PFSK-1 (cell line): ENCODE results near the gene USP19.

ENCODE experiments used
- FOXP2 ChIP-seq: optimal IDR thresholded peaks from 2 replicates; pipeline ENCODE3; 2011; ENCODE audit warnings: borderline replicate concordance, control low read depth, inconsistent platforms; ENCODE audit not compliant: insufficient read depth; ENCODE audit errors: extremely low read length, extremely low read depth
- POLR2AphosphoS5 ChIP-seq: IDR thresholded peaks from 2 replicates; pipeline ENCODE4 v1.6.1; 2012; ENCODE audit warnings: low read depth, mild to moderate bottlenecking, control low read depth, low read length, moderate library complexity
- SIN3A ChIP-seq: IDR thresholded peaks from 2 replicates; pipeline ENCODE4 v1.6.1; 2012; ENCODE audit warnings: mild to moderate bottlenecking, low read length, moderate library complexity, borderline replicate concordance; ENCODE audit not compliant: insufficient read depth
- TAF1 ChIP-seq: IDR thresholded peaks from 2 replicates; pipeline ENCODE4 v1.6.1; 2012; ENCODE audit warnings: low read length, control low read depth, borderline replicate concordance; ENCODE audit not compliant: insufficient read depth
- TF ChIP-seq, protein P1 (sequence below), 2 experiments: IDR thresholded peaks; 2 replicates each; pipeline versions ENCODE4 v1.6.1 to v1.8.0; 2011 to 2012; ENCODE audit warnings: low read depth in 2 of 2, low read length in 2 of 2, control low read depth in 1 of 2, inconsistent platforms in 1 of 2, mild to moderate bottlenecking in 1 of 2, moderate library complexity in 1 of 2; ENCODE audit not compliant: insufficient read depth in 1 of 2

The USP19 gene

DNA sequence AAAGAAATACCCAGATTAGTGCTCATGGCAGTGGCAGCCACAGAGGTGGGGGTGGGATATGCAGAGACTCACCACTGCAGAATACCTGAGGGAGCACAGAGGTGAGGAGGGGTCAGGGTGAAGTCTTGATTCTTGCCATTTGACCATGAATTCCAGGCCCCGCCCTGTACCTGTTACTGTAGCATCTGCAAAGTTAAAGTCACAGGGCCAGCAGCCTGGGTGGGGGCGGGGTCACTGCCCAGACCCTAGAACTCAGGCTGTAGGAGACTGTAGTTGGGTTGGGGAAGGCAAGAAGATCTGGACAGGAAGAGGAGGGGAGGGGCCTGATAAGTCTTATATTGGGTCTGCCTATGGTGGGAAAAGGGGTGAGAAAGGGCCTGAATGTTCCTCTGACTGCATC, 31.0 kb upstream of the USP19 start:
- TF ChIP-seq TAF1 (no peak), POLR2AphosphoS5 (no peak), SIN3A (no peak), FOXP2 (no peak)
- TF ChIP-seq, protein P1, sequence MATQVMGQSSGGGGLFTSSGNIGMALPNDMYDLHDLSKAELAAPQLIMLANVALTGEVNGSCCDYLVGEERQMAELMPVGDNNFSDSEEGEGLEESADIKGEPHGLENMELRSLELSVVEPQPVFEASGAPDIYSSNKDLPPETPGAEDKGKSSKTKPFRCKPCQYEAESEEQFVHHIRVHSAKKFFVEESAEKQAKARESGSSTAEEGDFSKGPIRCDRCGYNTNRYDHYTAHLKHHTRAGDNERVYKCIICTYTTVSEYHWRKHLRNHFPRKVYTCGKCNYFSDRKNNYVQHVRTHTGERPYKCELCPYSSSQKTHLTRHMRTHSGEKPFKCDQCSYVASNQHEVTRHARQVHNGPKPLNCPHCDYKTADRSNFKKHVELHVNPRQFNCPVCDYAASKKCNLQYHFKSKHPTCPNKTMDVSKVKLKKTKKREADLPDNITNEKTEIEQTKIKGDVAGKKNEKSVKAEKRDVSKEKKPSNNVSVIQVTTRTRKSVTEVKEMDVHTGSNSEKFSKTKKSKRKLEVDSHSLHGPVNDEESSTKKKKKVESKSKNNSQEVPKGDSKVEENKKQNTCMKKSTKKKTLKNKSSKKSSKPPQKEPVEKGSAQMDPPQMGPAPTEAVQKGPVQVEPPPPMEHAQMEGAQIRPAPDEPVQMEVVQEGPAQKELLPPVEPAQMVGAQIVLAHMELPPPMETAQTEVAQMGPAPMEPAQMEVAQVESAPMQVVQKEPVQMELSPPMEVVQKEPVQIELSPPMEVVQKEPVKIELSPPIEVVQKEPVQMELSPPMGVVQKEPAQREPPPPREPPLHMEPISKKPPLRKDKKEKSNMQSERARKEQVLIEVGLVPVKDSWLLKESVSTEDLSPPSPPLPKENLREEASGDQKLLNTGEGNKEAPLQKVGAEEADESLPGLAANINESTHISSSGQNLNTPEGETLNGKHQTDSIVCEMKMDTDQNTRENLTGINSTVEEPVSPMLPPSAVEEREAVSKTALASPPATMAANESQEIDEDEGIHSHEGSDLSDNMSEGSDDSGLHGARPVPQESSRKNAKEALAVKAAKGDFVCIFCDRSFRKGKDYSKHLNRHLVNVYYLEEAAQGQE (IDR thresholded peaks at IDR 0.05; ENCODE audit: insufficient read depth in 1 of 2, low read depth in 2 of 2, low read length in 2 of 2), result no peak

GRCh38 chr3:49148159-49148558, 27.5 kb upstream of the USP19 start:
- TF ChIP-seq POLR2AphosphoS5 (no peak), TAF1 (no peak), FOXP2 (no peak), SIN3A (no peak)
- TF ChIP-seq, protein P1 (IDR thresholded peaks at IDR 0.05; ENCODE audit: insufficient read depth in 1 of 2, low read depth in 2 of 2, low read length in 2 of 2), result no peak

DNA sequence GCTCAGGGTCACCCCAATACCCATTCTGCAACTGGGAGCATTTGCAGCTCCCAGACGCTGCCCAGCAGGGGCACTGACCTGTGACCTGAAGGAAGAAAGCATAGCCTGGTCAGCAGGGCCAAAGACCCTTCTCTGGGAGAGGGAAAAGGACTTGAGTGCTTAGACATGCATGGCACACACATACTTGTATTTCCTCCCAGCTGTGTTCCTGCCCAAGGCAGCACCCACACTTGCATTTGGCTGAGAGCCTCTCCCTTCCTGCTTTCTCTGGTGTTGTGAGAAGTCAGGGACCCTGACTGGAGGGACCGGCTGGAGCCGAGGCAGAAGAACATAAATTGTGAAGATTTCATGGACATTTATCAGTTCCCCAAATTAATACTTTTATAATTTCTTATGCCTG, 19.5 kb upstream of the USP19 start:
- no peak for TF ChIP-seq POLR2AphosphoS5
- TF ChIP-seq SIN3A, result no peak
- TF ChIP-seq, protein P1 (IDR thresholded peaks at IDR 0.05; ENCODE audit: insufficient read depth in 1 of 2, low read depth in 2 of 2, low read length in 2 of 2), result no peak
- TF ChIP-seq TAF1, result no peak
- no peak for TF ChIP-seq FOXP2

DNA sequence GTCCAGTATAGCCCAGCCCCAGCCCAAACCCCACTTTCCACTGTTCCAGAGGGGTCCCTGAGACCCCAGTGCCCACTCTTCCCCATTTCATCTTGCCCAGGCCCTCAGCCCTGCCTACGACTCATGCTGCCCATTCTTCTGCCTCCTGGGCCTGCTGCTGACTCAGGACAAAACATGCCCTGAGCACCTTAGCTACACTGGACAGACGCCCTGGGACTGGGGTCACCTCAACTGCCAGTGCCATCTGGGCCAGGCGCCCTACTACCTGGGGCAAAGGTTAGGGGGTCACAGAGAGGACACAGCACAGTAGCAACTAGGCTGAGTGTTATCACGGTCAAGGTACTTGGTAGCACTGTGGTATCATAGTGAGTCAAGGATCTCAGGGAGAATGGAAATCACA, 14.9 kb upstream of the USP19 start:
- TF ChIP-seq FOXP2, result no peak
- no peak for TF ChIP-seq SIN3A
- TF ChIP-seq, protein P1 (IDR thresholded peaks at IDR 0.05; ENCODE audit: insufficient read depth in 1 of 2, low read depth in 2 of 2, low read length in 2 of 2), result no peak
- TF ChIP-seq TAF1, result no peak
- no peak for TF ChIP-seq POLR2AphosphoS5

DNA sequence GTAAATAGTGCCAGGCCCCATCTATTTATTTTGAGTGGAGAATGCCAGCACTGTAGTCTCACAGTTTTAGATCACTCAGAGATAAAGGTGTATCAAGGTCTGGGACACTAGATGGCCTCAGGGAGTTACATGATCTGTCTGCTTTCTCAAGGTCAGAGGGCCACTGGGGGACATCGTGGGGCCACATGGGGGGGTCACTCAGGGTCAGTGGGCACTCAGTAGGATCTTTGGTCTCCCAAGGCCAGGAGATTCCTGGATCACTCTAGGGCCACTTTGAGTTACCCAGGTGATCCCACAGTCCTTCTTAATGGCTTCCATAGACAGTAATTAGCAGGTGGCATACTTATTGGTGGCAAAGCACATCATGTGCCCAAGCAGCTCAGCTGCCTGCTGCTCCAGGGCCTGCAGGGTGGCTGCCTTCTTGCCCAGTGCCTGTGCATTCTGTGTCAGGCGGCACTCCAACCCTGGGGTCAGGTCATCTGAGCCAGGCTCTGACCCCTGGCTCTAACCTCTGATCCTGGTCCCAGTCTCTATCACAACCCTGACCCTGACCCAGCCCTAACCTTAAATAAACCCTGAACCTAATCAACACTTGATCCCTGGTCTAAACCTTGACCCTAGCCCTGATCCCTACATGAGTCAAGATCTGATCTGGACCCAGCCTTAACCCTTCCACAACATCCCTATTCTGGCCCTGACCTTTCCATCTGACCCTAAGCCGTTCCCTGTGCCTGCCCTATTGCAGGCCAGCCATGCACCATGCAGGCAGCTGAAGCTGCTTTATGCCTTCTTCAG, 14.0 kb upstream of the USP19 start:
- no peak for TF ChIP-seq POLR2AphosphoS5
- no peak for TF ChIP-seq TAF1
- TF ChIP-seq, protein P1 (IDR thresholded peaks at IDR 0.05; ENCODE audit: insufficient read depth in 1 of 2, low read depth in 2 of 2, low read length in 2 of 2), result no peak
- no peak for TF ChIP-seq SIN3A
- TF ChIP-seq FOXP2, result no peak
